Fibroblast of lung (primary cell): ENCODE measurements around the gene MT1HL1. TPM values are rescaled to one million over a fixed set of nuclear protein-coding genes. Genes with fewer than 3 reads are reported as not detected.
"Not testable (repeated sequence)": the region's sequence is repeated elsewhere in the genome, so short reads cannot be mapped to it uniquely, and the experiment has no call there.

Experiments used
- DNase-seq, 2 donors: peaks; one replicate each; pipeline versions ENCODE4 v3.0.0 to v3.0.0-alpha.2; 2010; ENCODE audit warnings: low read depth in 2 of 2
- H2AFZ ChIP-seq: 2 replicates; pipeline ENCODE4 v1.5.1; 2012; ENCODE audit warnings: low read length, control low read depth, inconsistent platforms
- H3K27ac ChIP-seq: 2 replicates; pipeline ENCODE4 v1.5.1; 2011; ENCODE audit warnings: low read length, control low read depth; ENCODE audit not compliant: insufficient read depth
- H3K27me3 ChIP-seq: 2 replicates; pipeline ENCODE4 v1.5.1; 2011; ENCODE audit warnings: mild to moderate bottlenecking, low read length; ENCODE audit not compliant: control insufficient read depth, insufficient read depth
- H3K36me3 ChIP-seq: 2 replicates; pipeline ENCODE4 v1.5.1; 2011; ENCODE audit warnings: low read length; ENCODE audit not compliant: control insufficient read depth, insufficient read depth
- H3K4me1 ChIP-seq: 2 replicates; pipeline ENCODE4 v1.5.1; 2011; ENCODE audit warnings: low read length; ENCODE audit not compliant: control insufficient read depth, insufficient read depth; ENCODE audit errors: extremely low read depth
- H3K4me2 ChIP-seq: 2 replicates; pipeline ENCODE4 v1.5.1; 2011; ENCODE audit warnings: low read length, control low read depth; ENCODE audit not compliant: insufficient read depth; ENCODE audit errors: extremely low read depth
- H3K4me3 ChIP-seq, 4 experiments: fragments of 200-600 bp in 1 of 4; sonication (generic) in 1 of 4; replicated peaks in 1 of 4; 2 replicates each; pipeline ENCODE4 v1.5.1; 2011 to 2016; ENCODE audit warnings: low read length in 4 of 4, low read depth in 3 of 4, mild to moderate bottlenecking in 3 of 4, control low read depth in 2 of 4, inconsistent platforms in 1 of 4, mixed read lengths in 1 of 4; ENCODE audit not compliant: insufficient read depth in 1 of 4; ENCODE audit errors: control extremely low read depth in 1 of 4
- H3K79me2 ChIP-seq: 2 replicates; pipeline ENCODE4 v1.5.1; 2012; ENCODE audit warnings: mild to moderate bottlenecking, low read length, inconsistent platforms; ENCODE audit not compliant: control insufficient read depth, insufficient read depth
- H3K9ac ChIP-seq: 2 replicates; pipeline ENCODE4 v1.5.1; 2011; ENCODE audit warnings: mild to moderate bottlenecking, low read length, control low read depth; ENCODE audit not compliant: insufficient read depth
- H3K9me3 ChIP-seq: 2 replicates; pipeline ENCODE4 v1.5.1; 2012; ENCODE audit warnings: low read depth, low read length; ENCODE audit not compliant: control insufficient read depth, insufficient read depth
- H4K20me1 ChIP-seq: 2 replicates; pipeline ENCODE4 v1.5.1; 2011; ENCODE audit warnings: low read length; ENCODE audit not compliant: control insufficient read depth, insufficient read depth; ENCODE audit errors: extremely low read depth
- EZH2 ChIP-seq: IDR thresholded peaks from 2 replicates; pipeline ENCODE4 v1.5.1; 2012; ENCODE audit warnings: low read length, control low read depth, mild to moderate bottlenecking; ENCODE audit errors: missing control alignments
- polyA plus RNA-seq, 2 donors: library from polyadenylated mRNA; depleted of rRNA in 1 of 2; stranded (reverse) in 1 of 2; unstranded in 1 of 2; fragments of >200 nt; gene quantifications; 2 replicates each; pipeline ENCODE4 v1.2.1, GENCODE V29; 2011 to 2012; ENCODE audit warnings: missing spikeins in 1 of 2
- total RNA-seq: library from RNA; depleted of rRNA; stranded (reverse); fragments of >200 nt; gene quantifications from 2 replicates; pipeline ENCODE4 v1.2.1, GENCODE V29; 2014
- TF ChIP-seq, protein P1 (sequence below), 2 donors: IDR thresholded peaks in 1 of 2; conservative IDR thresholded peaks in 1 of 2; 1 replicate in 1 of 2; 2 replicates in 1 of 2; pipeline ENCODE4 v1.5.1; 2011 to 2012; ENCODE audit warnings: low read length in 2 of 2, control low read depth in 1 of 2, inconsistent platforms in 1 of 2, low read depth in 1 of 2, mild to moderate bottlenecking in 1 of 2

Gene MT1HL1
- total and polyA plus RNA-seq, 2 donors (not counting 1 experiment from before 2014, with no cell fraction given): not detected

DNA sequence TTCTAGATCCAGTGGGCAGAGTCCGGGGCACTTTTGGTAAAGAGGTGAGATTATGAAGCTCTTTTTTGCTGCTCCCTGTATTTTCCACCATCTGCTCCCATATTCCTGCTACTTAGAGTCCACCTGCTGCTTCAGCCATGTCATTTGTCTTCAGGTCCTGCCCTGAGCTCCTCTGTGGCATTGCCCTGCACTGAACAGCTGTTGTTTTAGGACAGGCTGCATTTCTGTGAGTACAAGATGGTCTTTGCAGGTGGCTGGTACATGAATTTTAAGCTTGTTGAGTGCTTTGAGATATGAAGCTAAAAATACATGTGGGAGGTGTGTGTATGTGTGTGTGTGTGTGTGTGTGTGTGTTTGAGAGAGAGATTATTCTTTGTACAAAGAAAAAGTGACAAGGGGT is 21.9 kb downstream of the MT1HL1 start:
- no peak overlapping the region for H3K9ac ChIP-seq
- no peaks in the 10 kb centered on the region for H3K36me3 ChIP-seq
- no peak for DNase-seq
- no peaks in the 10 kb centered on the region for H3K4me1 ChIP-seq
- H3K27ac ChIP-seq: no peak overlapping the region
- no peaks in the 10 kb centered on the region for H3K9me3 ChIP-seq
- no peak overlapping the region for H3K4me3 ChIP-seq
- H3K4me2 ChIP-seq: no peak overlapping the region
- no peaks in the 10 kb centered on the region for H4K20me1 ChIP-seq
- no peak overlapping the region for H2AFZ ChIP-seq
- H3K27me3 ChIP-seq: no peaks in the 10 kb centered on the region
- H3K79me2 ChIP-seq: no peaks in the 10 kb centered on the region
- no peak for TF ChIP-seq EZH2
- TF ChIP-seq, protein P1, sequence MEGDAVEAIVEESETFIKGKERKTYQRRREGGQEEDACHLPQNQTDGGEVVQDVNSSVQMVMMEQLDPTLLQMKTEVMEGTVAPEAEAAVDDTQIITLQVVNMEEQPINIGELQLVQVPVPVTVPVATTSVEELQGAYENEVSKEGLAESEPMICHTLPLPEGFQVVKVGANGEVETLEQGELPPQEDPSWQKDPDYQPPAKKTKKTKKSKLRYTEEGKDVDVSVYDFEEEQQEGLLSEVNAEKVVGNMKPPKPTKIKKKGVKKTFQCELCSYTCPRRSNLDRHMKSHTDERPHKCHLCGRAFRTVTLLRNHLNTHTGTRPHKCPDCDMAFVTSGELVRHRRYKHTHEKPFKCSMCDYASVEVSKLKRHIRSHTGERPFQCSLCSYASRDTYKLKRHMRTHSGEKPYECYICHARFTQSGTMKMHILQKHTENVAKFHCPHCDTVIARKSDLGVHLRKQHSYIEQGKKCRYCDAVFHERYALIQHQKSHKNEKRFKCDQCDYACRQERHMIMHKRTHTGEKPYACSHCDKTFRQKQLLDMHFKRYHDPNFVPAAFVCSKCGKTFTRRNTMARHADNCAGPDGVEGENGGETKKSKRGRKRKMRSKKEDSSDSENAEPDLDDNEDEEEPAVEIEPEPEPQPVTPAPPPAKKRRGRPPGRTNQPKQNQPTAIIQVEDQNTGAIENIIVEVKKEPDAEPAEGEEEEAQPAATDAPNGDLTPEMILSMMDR (conservative IDR thresholded peaks at IDR 0.05 in 1 of 2, IDR thresholded peaks at IDR 0.05 in 1 of 2; ENCODE audit: low read depth in 1 of 2, low read length in 2 of 2): no peak

DNA sequence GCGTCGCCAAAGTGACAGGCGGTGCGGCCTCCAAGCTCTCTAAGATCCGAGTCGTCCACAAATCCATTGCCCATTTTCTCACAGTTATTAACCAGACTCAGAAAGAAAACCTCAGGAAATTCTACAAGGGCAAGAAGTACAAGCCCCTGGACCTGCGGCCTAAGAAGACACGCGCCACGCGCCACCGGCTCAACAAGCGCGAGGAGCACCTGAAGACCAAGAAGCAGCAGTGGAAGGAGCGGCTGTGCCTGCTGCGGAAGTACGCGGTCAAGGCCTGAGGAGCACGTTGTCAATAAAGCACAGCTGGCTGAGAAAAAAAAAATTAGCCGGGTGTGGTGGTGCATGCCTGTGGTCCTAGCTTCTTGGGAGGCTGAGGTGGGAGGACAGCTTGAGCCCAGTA is 22.8 kb downstream of the MT1HL1 start:
- H3K4me1 ChIP-seq, H3K4me3 ChIP-seq, H2AFZ ChIP-seq, H3K27me3 ChIP-seq, H4K20me1 ChIP-seq, H3K4me2 ChIP-seq, H3K9ac ChIP-seq, H3K9me3 ChIP-seq, H3K27ac ChIP-seq, DNase-seq, H3K79me2 ChIP-seq, H3K36me3 ChIP-seq: not testable (repeated sequence)

DNA sequence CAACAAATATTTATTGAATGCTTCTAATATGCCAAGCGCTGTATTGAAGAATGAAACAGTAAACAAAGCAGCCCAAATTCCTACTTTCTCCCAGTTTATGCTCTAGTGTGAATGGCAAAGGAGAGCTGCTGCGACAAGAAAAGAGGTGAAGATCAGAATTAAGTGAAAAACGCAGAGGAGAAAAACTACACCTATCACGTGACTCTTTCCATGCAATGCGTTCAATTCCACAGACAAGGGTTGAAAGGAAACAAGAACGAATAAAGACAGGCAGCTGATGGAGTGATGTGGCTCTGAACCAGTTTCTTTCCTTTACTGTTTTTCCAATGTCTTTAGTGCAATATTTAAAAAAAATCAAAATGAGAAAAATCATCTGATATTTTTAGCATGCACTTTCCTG is 23.6 kb downstream of the MT1HL1 start:
- no peaks in the 10 kb centered on the region for H3K4me1 ChIP-seq
- H3K9me3 ChIP-seq: no peaks in the 10 kb centered on the region

More for the DNA sequence above, 23.6 kb downstream of the MT1HL1 start:
- TF ChIP-seq EZH2: no peak
- TF ChIP-seq, protein P1 (conservative IDR thresholded peaks at IDR 0.05 in 1 of 2, IDR thresholded peaks at IDR 0.05 in 1 of 2; ENCODE audit: low read depth in 1 of 2, low read length in 2 of 2): no peak
- Histone ChIP-seq H4K20me1 (no peaks in the 10 kb centered on the region), H3K9ac (no peak overlapping the region), H3K4me3 (no peak overlapping the region), H2AFZ (no peak overlapping the region), H3K27me3 (no peaks in the 10 kb centered on the region), H3K36me3 (no peaks in the 10 kb centered on the region), H3K4me2 (no peak overlapping the region), H3K79me2 (no peaks in the 10 kb centered on the region), H3K27ac (no peak overlapping the region)
- DNase-seq: no peak
